Right lobe of liver (tissue), 6 donors: Measurements from ENCODE around the gene PLK1. TPM values are rescaled to one million over a fixed set of nuclear protein-coding genes. Genes with fewer than 3 reads are reported as not detected.

Source experiments
- ATAC-seq, 4 donors: fragments of 200-7000 bp; cut with Tn5 transposase; one replicate each; pipeline ENCODE4 v1.9.1; 2020; ENCODE audit warnings: mild to moderate bottlenecking in 4 of 4, moderate library complexity in 4 of 4
- DNase-seq, 3 donors: peaks; one replicate each; pipeline ENCODE4 v3.0.0-alpha.2; 2020
- H3K27ac ChIP-seq, 3 donors: fragments of 200-600 bp; one replicate each; pipeline ENCODE4 v1.8.0; 2022
- H3K27me3 ChIP-seq, 2 donors: fragments of 200-600 bp; one replicate each; pipeline ENCODE4 v1.8.0; 2022
- H3K36me3 ChIP-seq, 4 donors: fragments of 200-600 bp; sonication (generic) in 1 of 4; one replicate each; pipeline versions ENCODE4 v1.5.1 to v1.8.0; 2017 to 2022; ENCODE audit warnings: control low read depth in 1 of 4
- H3K4me1 ChIP-seq, 4 donors: fragments of 200-600 bp; sonication (generic) in 1 of 4; one replicate each; pipeline versions ENCODE4 v1.5.1 to v1.8.0; 2017 to 2022; ENCODE audit warnings: control low read depth in 1 of 4
- H3K4me3 ChIP-seq, 3 donors: fragments of 200-600 bp; one replicate each; pipeline ENCODE4 v1.8.0; 2022
- H3K9me3 ChIP-seq, 4 donors: fragments of 200-600 bp; sonication (generic) in 1 of 4; one replicate each; pipeline versions ENCODE4 v1.5.1 to v1.8.0; 2017 to 2022; ENCODE audit warnings: control low read depth in 1 of 4
- CTCF ChIP-seq, 4 donors: fragments of 200-600 bp in 3 of 4; fragments of 450-650 bp in 1 of 4; IDR thresholded peaks; one replicate each; pipeline versions ENCODE4 v1.5.1 to v1.8.0; 2016 to 2022; ENCODE audit warnings: antibody characterized with exemption in 4 of 4, mild to moderate bottlenecking in 2 of 4
- POLR2A ChIP-seq: fragments of 450-650 bp; IDR thresholded peaks from one replicate; pipeline ENCODE4 v1.6.1; 2017; ENCODE audit warnings: antibody characterized with exemption, mild to moderate bottlenecking
- WGBS: methylation state at CpG from one replicate; pipeline ENCODE4 v1.1.6; 2018; ENCODE audit warnings: low coverage, low lambda C conversion rate; ENCODE audit not compliant: insufficient coverage; ENCODE audit errors: missing lambda C conversion rate; 5-methylcytosine and 5-hydroxymethylcytosine counted together
- intact Hi-C, 2 donors: fragments of 100-400 bp; cut with DNase I; formaldehyde crosslinking; loops; one replicate each; pipeline versions ENCODE4 v1.11.2 to v1.14.1; 2022
- total RNA-seq, 6 experiments: library from RNA; depleted of rRNA in 2 of 6; stranded (reverse); fragments of >200 nt in 2 of 6; fragmentation: NEBNext Ultra II Directional in 3 of 6; extraction: Animal tissue kit (Norgen Biotek cat#: 25700) in 3 of 6; gene quantifications; one replicate each; pipeline versions ENCODE4 v1.1.0 to v1.2.4, GENCODE V29; 2016 to 2023
- donor health status: DM: no; HTN: yes; CAD: no.
- donor health status: DM: no; HTN: no; CAD: no.
- donor health status: DM: no; HTN: no; CAD: no.
- donor health status: DM: no; HTN: yes; CAD: no.
- donor health status: DM: no; HTN: yes; CAD: no.

Gene PLK1
- total RNA-seq, 6 experiments from 2014 or later = 0.61 to 3.6 (median 1.8) TPM

- intact Hi-C loops = no loop called here
- H3K9me3 ChIP-seq = no peaks in the 10 kb centered on the region
- no peaks in the 10 kb centered on the region for H3K36me3 ChIP-seq
- TF ChIP-seq CTCF (IDR thresholded peaks at IDR 0.05) = no peak
- TF ChIP-seq POLR2A = no peak
- 49% methylated on average over 2 of the region's 2 CpGs for WGBS
- H3K27me3 ChIP-seq = no peaks in the 10 kb centered on the region
- H3K4me3 ChIP-seq = no peak overlapping the region
- H3K4me1 ChIP-seq = no peaks in the 10 kb centered on the region
- H3K27ac ChIP-seq = no peak overlapping the region
- ATAC-seq (no peak), DNase-seq (no peak)
Observed at GRCh38 chr16:23702951-23703350, 24.3 kb downstream of the PLK1 start.

DNA sequence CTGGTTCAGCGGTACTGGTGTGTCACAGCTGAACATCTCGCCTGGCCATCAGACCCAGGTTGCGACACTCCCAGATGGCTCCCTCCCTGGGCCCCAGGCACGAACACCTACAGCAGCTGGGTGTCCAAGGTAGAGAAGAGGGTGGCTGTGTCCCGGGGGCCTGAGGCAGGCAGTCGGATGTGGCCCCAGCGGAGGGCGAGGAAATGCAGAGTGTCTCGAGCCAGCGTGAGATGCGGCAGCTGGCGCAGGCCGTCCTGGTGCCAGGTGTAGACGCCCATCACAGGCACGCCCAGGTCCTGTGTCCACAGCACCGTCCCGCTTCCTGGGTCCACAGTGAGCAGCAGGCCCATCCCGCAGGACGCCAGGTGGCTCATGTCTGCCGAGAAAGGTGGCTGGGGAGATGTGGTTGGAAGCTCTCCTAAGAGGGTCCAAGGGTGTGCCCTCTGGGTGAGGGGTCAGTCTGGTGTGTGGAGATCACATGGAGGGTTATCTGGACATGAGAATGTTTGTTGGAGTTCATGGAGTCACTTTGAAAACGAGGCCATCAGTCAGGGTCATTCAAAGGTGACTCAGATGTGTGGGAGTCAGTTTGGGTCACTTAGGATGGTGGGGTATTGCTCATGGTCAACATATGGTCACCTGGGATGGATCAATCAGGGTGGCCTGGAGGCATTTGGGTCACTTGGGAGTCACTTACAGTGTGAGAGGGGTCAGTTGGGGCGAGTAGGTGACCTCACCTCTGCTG lies 26.3 kb downstream of the PLK1 start:
- intact Hi-C loops = no loop called here
- Histone ChIP-seq H3K4me1 (no peaks in the 10 kb centered on the region), H3K9me3 (no peaks in the 10 kb centered on the region), H3K36me3 (no peaks in the 10 kb centered on the region), H3K27me3 (no peaks in the 10 kb centered on the region), H3K4me3 (no peak overlapping the region), H3K27ac (no peak overlapping the region)
- TF ChIP-seq POLR2A = no peak
- no peak for TF ChIP-seq CTCF (IDR thresholded peaks at IDR 0.05)
- DNase-seq (no peak), ATAC-seq (no peak)
- WGBS = 41% methylated on average over 2 of the region's 22 CpGs

DNA sequence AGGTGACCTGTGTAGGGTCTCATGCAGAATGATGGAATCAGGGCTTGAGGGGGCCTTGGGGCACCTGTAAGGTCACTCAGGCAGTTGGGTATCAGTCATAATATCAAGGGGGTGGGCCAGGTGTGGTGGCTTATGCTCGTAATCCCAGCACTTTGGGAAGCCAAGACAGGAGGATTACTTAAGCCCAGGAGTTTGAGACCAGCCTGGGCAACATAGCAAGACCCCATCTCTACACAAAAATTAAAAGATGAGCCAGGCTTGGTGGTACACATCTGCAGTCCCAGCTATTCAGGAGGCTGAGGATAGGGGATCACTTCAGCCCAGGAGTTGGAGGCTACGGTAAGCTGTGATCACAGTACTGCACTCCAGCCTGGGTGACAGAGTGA lies 26.8 kb downstream of the PLK1 start:
- Histone ChIP-seq H3K27ac (no peak overlapping the region), H3K4me1 (no peaks in the 10 kb centered on the region), H3K9me3 (no peaks in the 10 kb centered on the region), H3K27me3 (no peaks in the 10 kb centered on the region), H3K4me3 (no peak overlapping the region), H3K36me3 (no peaks in the 10 kb centered on the region)
- TF ChIP-seq CTCF (IDR thresholded peaks at IDR 0.05) = no peak
- no peak for TF ChIP-seq POLR2A
- WGBS = 80% methylated on average over 2 of the region's 2 CpGs
- no peak for ATAC-seq
- DNase-seq = no peak
- intact Hi-C loops = no loop called here

GRCh38 chr16:23706439-23706838 lies 27.8 kb downstream of the PLK1 start:
- H3K27me3 ChIP-seq = no peaks in the 10 kb centered on the region
- no peak overlapping the region for H3K4me3 ChIP-seq
- no peak for DNase-seq
- intact Hi-C loops = no loop called here
- WGBS = no CpG with 5 or more reads among the region's 4 CpGs
- no peaks in the 10 kb centered on the region for H3K9me3 ChIP-seq
- no peaks in the 10 kb centered on the region for H3K4me1 ChIP-seq
- TF ChIP-seq CTCF (IDR thresholded peaks at IDR 0.05) (no peak), POLR2A (no peak)
- no peaks in the 10 kb centered on the region for H3K36me3 ChIP-seq
- ATAC-seq = no peak
- no peak overlapping the region for H3K27ac ChIP-seq

- H3K27me3 ChIP-seq = no peaks in the 10 kb centered on the region
- H3K36me3 ChIP-seq = no peaks in the 10 kb centered on the region
- H3K27ac ChIP-seq = no peak overlapping the region
- H3K4me3 ChIP-seq = no peak overlapping the region
- DNase-seq (no peak), ATAC-seq (no peak)
- no peaks in the 10 kb centered on the region for H3K4me1 ChIP-seq
- TF ChIP-seq CTCF (IDR thresholded peaks at IDR 0.05) = no peak
- no peak for TF ChIP-seq POLR2A
- intact Hi-C loops = no loop called here
- H3K9me3 ChIP-seq = no peaks in the 10 kb centered on the region
Observed at GRCh38 chr16:23709536-23709935, 30.8 kb downstream of the PLK1 start.
